GM21786 (cell line): Measurements from ENCODE around the gene PACRG.

Experiments used
- ATAC-seq: cut with Tn5 transposase; IDR thresholded peaks from one replicate; pipeline ENCODE4 v1.9.1; 2021; ENCODE audit not compliant: unreplicated experiment

PACRG gene

DNA sequence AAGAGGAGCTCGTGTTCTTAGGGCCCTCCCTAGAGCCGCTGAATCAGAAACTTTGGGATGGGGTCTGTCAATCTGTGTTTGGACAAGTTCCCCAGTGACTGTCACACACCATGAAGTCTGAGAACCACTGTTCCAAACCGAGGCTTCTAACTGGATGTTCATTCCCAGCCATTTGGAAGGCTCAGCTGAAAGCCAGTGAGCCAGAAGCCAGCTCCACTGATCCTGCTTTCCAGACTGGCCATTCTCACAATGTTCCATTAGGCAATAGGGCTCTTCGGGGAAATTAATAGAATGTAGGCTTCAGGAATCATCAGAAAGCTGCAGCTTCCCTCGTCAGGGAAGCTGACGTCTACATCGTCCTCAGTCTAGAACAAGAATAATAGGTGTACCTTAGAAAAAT lies 595.9 kb downstream of the PACRG start:
- no peak for ATAC-seq

- no peak for ATAC-seq
Measured at GRCh38 chr6:163324326-163324687, 596.5 kb downstream of the PACRG start.

GRCh38 chr6:163324688-163325389 lies 597.1 kb downstream of the PACRG start:
- no peak for ATAC-seq

GRCh38 chr6:163325390-163325784 lies 597.6 kb downstream of the PACRG start:
- no peak for ATAC-seq

GRCh38 chr6:163327165-163327880 lies 599.5 kb downstream of the PACRG start:
- no peak for ATAC-seq

GRCh38 chr6:163327921-163328320 lies 600.1 kb downstream of the PACRG start:
- ATAC-seq: no peak

DNA sequence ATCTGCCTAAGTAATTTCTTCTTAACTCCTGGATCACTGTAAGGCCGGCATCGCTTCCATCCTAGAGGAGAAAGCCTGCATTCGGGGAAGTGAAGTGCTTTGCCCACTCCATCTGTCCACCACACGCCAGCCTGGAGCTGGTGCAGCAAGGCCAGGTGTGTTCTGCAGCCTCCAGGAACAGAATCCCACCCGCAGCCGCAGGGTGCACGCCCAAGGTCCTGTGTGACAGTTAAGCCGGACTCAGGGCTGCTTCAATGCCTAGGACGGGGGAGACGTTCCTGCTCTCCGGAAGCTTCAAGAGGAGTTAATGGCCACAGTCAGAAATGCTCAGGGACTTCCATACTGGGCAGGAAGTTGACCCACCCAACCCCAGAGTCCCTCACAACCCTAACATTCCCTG lies 600.6 kb downstream of the PACRG start:
- no peak for ATAC-seq

GRCh38 chr6:163329991-163330390 lies 602.2 kb downstream of the PACRG start:
- ATAC-seq: no peak

- no peak for ATAC-seq
Measured at GRCh38 chr6:163331245-163331644, 603.5 kb downstream of the PACRG start.

DNA sequence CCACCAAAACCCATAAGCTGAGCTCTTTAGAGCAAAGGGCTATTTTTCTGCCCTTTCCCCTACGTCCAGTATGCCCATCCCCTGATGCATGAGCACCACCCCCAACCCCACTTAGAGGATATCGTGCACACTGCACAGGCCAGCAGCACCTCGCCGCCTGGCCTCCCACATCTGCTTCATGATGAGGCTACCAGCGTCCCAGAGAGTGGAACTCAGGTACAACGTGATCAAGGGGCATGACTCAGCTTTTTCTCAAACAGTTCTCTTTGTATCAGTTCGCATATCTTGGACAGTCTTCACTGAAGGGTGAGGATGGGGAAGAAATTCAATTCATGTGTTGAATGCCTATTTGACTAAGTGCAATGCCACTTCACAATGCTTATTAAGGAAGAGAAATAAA lies 604.8 kb downstream of the PACRG start:
- ATAC-seq: no peak

- ATAC-seq: no peak
Measured at GRCh38 chr6:163333038-163333437, 605.3 kb downstream of the PACRG start.

GRCh38 chr6:163333701-163334663 lies 606.2 kb downstream of the PACRG start:
- no peak for ATAC-seq

- ATAC-seq: no peak
Measured at GRCh38 chr6:163335056-163335455, 607.3 kb downstream of the PACRG start.

- ATAC-seq: no peak
Measured at GRCh38 chr6:163335671-163336545, 608.1 kb downstream of the PACRG start.

GRCh38 chr6:163336961-163337360 lies 609.2 kb downstream of the PACRG start:
- ATAC-seq: no peak

- ATAC-seq: no peak
Measured at GRCh38 chr6:163337958-163338357, 610.2 kb downstream of the PACRG start.

GRCh38 chr6:163338671-163339405 lies 611.1 kb downstream of the PACRG start:
- ATAC-seq: no peak

DNA sequence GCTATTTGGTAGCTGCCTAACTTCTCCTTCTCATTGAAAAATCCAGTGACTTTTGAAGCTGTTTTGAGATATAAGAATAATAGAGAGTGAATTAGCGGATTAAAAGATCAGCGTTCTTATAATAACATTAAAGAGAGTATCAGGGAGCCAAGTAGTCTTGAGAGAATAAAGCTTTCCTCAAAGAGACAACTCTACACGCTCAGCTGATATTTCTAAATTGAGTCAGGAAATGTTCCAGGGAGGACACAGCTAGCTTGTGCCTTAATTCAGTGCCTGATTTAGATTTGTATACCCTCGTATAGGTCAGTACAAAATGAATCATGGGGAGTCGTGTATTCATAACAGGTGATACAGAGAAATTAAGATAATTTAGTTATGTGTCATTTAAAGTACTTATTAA lies 611.7 kb downstream of the PACRG start:
- ATAC-seq: no peak

DNA sequence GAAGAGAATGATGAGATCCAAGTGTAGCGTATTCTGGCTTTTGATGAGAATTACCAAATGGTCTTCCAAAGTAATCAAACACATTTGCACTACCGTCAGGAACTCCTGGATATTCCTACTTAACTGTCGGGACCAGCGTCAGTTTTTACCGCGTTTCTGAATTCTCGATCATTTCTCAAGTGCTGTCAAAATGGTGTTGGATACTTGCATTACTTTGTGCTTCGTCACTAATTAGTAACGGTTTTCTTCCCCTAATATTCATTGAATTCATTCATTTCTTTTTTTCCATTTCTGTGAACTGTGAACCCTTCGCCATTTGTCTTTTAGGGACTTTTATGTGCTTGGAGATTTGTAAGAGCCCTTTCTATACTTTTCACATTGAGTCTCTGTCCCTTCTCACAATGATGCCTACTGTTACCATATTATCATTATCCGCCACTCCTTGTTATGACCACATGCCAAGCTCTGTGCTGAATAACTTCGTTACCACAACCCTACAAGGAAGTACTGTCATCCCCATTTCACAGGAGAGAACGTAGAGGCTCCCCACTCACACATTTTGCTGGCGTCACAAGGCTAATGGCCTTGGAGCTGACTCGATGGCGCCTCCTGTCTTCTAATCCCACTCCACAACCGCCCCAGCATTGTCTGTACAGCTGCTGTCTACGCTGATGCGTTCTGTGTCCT lies 612.6 kb downstream of the PACRG start:
- no peak for ATAC-seq
